LNCAP (cell line): ENCODE results near the gene GLT8D2.

Experiments
- CTCF ChIP-seq: fragments of 450-650 bp; IDR thresholded peaks from 2 replicates; pipeline ENCODE4 v1.5.1; 2017; ENCODE audit warnings: mild to moderate bottlenecking

The GLT8D2 gene

GRCh38 chr12:103965590-103966504 lies 84.1 kb downstream of the GLT8D2 start, which contains the start of gene TDG:
Gene TDG (plus strand): TSS chr12:103965872. CDS start chr12:103966038, 166 bp downstream.
- no peak; the same call in 1 of the 2 replicates for TF ChIP-seq CTCF

GRCh38 chr12:103965255-103965589 lies 84.8 kb downstream of the GLT8D2 start:
- TF ChIP-seq CTCF, result no peak

- no peak for TF ChIP-seq CTCF
These were observed 85.2 kb downstream of the GLT8D2 start for GRCh38 chr12:103964805-103965204.

GRCh38 chr12:103962493-103962892 lies 87.5 kb downstream of the GLT8D2 start:
- TF ChIP-seq CTCF, result no peak

GRCh38 chr12:103960616-103961227 lies 89.3 kb downstream of the GLT8D2 start:
- no peak for TF ChIP-seq CTCF

- TF ChIP-seq CTCF, result no peak
These were observed 91.4 kb downstream of the GLT8D2 start for GRCh38 chr12:103958621-103959020.

- no peak for TF ChIP-seq CTCF
These were observed 92.1 kb downstream of the GLT8D2 start for GRCh38 chr12:103957865-103958388.
